Measurements from ENCODE around the gene SC5D. TPM values are rescaled to one million over a fixed set of nuclear protein-coding genes. Genes with fewer than 3 reads are reported as not detected.

SC5D gene
- total RNA-seq, 4 donors from 2014 or later = 12.9 to 31.5 (median 20.3) TPM

DNA sequence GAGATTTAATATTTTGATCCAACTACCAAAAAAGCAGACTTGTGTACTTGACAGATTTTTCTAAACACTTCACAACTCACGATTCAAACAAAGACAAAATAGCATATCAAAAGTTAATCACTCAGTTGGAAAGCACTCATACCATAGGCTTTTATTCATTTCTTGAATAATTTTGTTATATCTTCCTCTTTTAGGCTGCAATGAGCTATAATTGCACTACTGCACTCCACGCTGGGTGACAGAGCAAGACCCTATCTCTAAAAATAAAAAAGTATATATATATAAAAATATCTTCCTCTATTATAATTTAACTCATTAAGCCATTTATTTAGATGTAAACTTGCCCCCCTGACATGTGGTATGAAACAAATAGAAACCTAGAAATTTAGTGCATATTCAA is 19.9 kb downstream of the SC5D start:
- no peak overlapping the region for H3K27ac ChIP-seq
- no peak overlapping the region for H3K4me3 ChIP-seq
- no peak for DNase-seq
- H3K9me3 ChIP-seq = no peaks in the 10 kb centered on the region
- H3K27me3 ChIP-seq = no peaks in the 10 kb centered on the region
- no peak for TF ChIP-seq CTCF (IDR thresholded peaks at IDR 0.05)
- TF ChIP-seq POLR2AphosphoS5 (IDR thresholded peaks at IDR 0.05) = no peak
- no peak for TF ChIP-seq POLR2A (IDR thresholded peaks at IDR 0.05)
- no peak for TF ChIP-seq EP300 (IDR thresholded peaks at IDR 0.05; ENCODE audit: low read depth)
- intact Hi-C loops (cut with DNase I; ENCODE audit: low total_unique reads) = no loop called here
- 86 to 92% methylated on average over 2 of the region's 2 CpGs for WGBS, 2 donors (ENCODE audit: low coverage in 1 of 2)
- no peaks in the 10 kb centered on the region for H3K4me1 ChIP-seq
- in situ Hi-C loops (cut with MboI; ENCODE audit: low pct_ligation_motif_present in 1 of 4, low pct_unique_long_range_greater_than_20kb in 1 of 4, low sequenced_read_pairs in 3 of 4) = loop anchor here in 1 of 4 donors (10.0 to 25.0 kb wide), 2 partner anchors 282 to 1200 kb away; no protein-coding TSS in a partner anchor
- H3K36me3 ChIP-seq = peaks cover 0 to 6% (median 2%) of the 10 kb centered on the region in 4 donors

DNA sequence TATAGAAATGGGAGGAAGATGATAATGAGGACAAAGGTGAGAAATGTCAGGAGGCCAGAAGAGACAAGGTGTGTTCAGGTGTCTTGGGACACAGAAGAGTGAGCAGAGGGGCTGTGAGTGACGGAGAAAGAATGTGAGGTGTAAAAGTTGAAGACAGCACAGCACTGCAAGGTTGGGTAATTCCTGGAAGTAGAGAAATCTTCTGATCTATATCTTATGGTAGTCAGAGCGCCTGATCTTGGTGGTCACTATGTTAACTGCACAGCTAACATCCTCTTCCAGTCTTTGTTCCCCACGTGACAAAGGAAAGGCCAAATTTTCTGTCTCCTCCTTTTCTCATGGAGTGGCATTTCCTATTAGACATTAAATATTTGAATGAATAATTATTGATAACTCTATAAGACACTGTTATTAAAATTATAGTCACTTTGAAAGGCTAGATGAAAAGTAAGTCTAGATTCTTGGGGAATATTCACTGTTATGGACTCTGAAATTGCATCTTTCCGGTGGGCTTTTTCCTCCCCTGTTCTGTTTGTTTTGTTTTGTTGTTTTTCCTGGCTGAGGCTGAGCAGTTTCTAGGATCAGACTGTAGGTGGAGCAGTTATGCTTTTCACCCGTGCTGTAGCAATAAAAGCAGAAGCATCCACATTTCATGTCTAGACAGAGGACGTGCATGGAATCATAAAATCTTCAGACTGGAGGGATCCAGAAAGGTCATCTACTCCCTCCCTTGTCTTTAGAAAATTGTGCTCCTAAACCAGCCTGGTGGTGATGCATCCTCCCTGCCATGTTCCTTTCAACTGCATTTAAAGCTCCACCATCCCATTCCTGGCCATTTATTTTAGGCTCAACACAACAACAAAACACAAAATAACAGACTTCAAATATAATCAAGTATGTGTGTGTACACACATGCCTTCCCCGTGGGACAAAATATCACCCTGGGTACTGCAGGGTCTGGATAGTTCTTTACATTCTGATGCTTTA is 26.6 kb downstream of the SC5D start:
- H3K9me3 ChIP-seq = no peaks in the 10 kb centered on the region
- H3K4me3 ChIP-seq = no peak overlapping the region
- H3K27me3 ChIP-seq = no peaks in the 10 kb centered on the region
- TF ChIP-seq POLR2A (IDR thresholded peaks at IDR 0.05) = no peak
- peak; percentile 67 to 90 (median 80) for TF ChIP-seq CTCF (IDR thresholded peaks at IDR 0.05)
- TF ChIP-seq EP300 (IDR thresholded peaks at IDR 0.05; ENCODE audit: low read depth) = no peak
- H3K36me3 ChIP-seq = no peaks in the 10 kb centered on the region
- in situ Hi-C loops (cut with MboI; ENCODE audit: low pct_ligation_motif_present in 1 of 4, low pct_unique_long_range_greater_than_20kb in 1 of 4, low sequenced_read_pairs in 3 of 4) = loop anchor here in 3 of 4 donors (5.0 to 25.0 kb wide), 3 partner anchors 273 to 1193 kb away; no protein-coding TSS in a partner anchor
- no peak for DNase-seq
- 24 to 28% methylated on average over 5 to 7 of the region's 7 CpGs for WGBS, 2 donors (ENCODE audit: low coverage in 1 of 2)
- intact Hi-C loops (cut with DNase I; ENCODE audit: low total_unique reads) = no loop called here
- H3K4me1 ChIP-seq = peaks cover 0 to 4% (median 0%) of the 10 kb centered on the region in 4 donors
- H3K27ac ChIP-seq = no peak overlapping the region

GRCh38 chr11:121321614-121322243 is 29.2 kb downstream of the SC5D start:
- H3K9me3 ChIP-seq = no peaks in the 10 kb centered on the region
- in situ Hi-C loops (cut with MboI; ENCODE audit: low pct_ligation_motif_present in 1 of 4, low pct_unique_long_range_greater_than_20kb in 1 of 4, low sequenced_read_pairs in 3 of 4) = loop anchor here in 2 of 4 donors (5.0 to 25.0 kb wide), 2 partner anchors 271 to 1191 kb away; no protein-coding TSS in a partner anchor
- no peak overlapping the region for H3K27ac ChIP-seq
- peaks cover 0 to 4% (median 0%) of the 10 kb centered on the region in 4 donors for H3K4me1 ChIP-seq
- TF ChIP-seq EP300 (IDR thresholded peaks at IDR 0.05; ENCODE audit: low read depth) (no peak), CTCF (IDR thresholded peaks at IDR 0.05) (peak; percentile 27 to 67 (median 45)), POLR2A (IDR thresholded peaks at IDR 0.05) (no peak), POLR2AphosphoS5 (IDR thresholded peaks at IDR 0.05) (no peak)
- H3K36me3 ChIP-seq = no peaks in the 10 kb centered on the region
- intact Hi-C loops (cut with DNase I; ENCODE audit: low total_unique reads) = no loop called here
- WGBS, 2 donors (ENCODE audit: low coverage in 1 of 2) = 30 to 33% methylated on average over 5 to 7 of the region's 7 CpGs
- peak; percentile 49 for DNase-seq
- H3K4me3 ChIP-seq = no peak overlapping the region
- no peaks in the 10 kb centered on the region for H3K27me3 ChIP-seq

GRCh38 chr11:121323046-121323607 is 30.6 kb downstream of the SC5D start:
- TF ChIP-seq POLR2A (IDR thresholded peaks at IDR 0.05) (no peak), EP300 (IDR thresholded peaks at IDR 0.05; ENCODE audit: low read depth) (no peak), CTCF (IDR thresholded peaks at IDR 0.05) (no peak), POLR2AphosphoS5 (IDR thresholded peaks at IDR 0.05) (no peak)
- in situ Hi-C loops (cut with MboI; ENCODE audit: low pct_ligation_motif_present in 1 of 4, low pct_unique_long_range_greater_than_20kb in 1 of 4, low sequenced_read_pairs in 3 of 4) = loop anchor here in 2 of 4 donors (5.0 to 25.0 kb wide), 2 partner anchors 269 to 1189 kb away; no protein-coding TSS in a partner anchor
- H3K36me3 ChIP-seq = no peaks in the 10 kb centered on the region
- H3K4me1 ChIP-seq = peaks cover 0 to 4% (median 0%) of the 10 kb centered on the region in 4 donors
- H3K9me3 ChIP-seq = no peaks in the 10 kb centered on the region
- WGBS, 2 donors (ENCODE audit: low coverage in 1 of 2) = 79 to 82% methylated on average over 6 of the region's 6 CpGs
- no peak for DNase-seq
- H3K27me3 ChIP-seq = no peaks in the 10 kb centered on the region
- intact Hi-C loops (cut with DNase I; ENCODE audit: low total_unique reads) = no loop called here
- H3K4me3 ChIP-seq = no peak overlapping the region
- H3K27ac ChIP-seq = no peak overlapping the region

Measured in transverse colon (tissue), 4 donors.